ENCODE data around the gene LRBA. TPM values are rescaled to one million over a fixed set of nuclear protein-coding genes. Genes with fewer than 3 reads are reported as not detected.

Gene LRBA
- polyA plus RNA-seq, 1 experiment, result 23.4 TPM

- Histone ChIP-seq H3K9me3 (ENCODE audit: control insufficient read depth, insufficient read depth, low read length) (no peaks in the 10 kb centered on the region), H3K27me3 (ENCODE audit: control insufficient read depth, insufficient read depth, low read length) (no peaks in the 10 kb centered on the region), H3K4me3 (ENCODE audit: low read depth, low read length) (no peak overlapping the region), H3K27ac (ENCODE audit: low read depth, low read length) (no peak overlapping the region)
- POLR2A ChIA-PET, result no interaction called here
- CTCF ChIA-PET, result no interaction called here
- TF ChIP-seq CTCF (IDR thresholded peaks at IDR 0.05; ENCODE audit: low read depth, low read length), result no peak
- DNase-seq (ENCODE audit: low read depth, low spot score), result no peak
Observed at GRCh38 chr4:150534818-150535217, 480.3 kb downstream of the LRBA start.

DNA sequence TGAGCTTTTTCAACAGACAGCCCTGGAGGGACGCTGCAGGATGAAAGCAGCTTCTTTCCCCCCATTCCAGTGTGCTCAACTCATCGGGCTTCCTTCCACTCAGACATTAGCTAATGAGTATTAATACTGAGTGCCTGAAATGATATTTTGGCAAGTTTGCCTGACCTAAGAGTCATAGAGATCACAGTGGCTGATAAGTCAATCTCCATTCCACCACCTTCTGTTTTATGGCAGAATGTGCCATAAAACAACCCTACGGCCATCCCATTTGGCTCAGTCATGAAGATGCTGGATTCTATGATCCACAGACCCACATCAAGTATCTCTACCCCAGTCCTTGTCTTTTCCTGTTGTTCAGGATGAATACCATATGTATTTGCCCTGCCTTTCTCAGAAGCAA, 481.4 kb downstream of the LRBA start:
- H3K27ac ChIP-seq (ENCODE audit: low read depth, low read length), result no peak overlapping the region
- POLR2A ChIA-PET, result no interaction called here
- DNase-seq (ENCODE audit: low read depth, low spot score), result no peak
- CTCF ChIA-PET, result no interaction called here
- TF ChIP-seq CTCF (IDR thresholded peaks at IDR 0.05; ENCODE audit: low read depth, low read length), result no peak
- H3K4me3 ChIP-seq (ENCODE audit: low read depth, low read length), result no peak overlapping the region
- no peaks in the 10 kb centered on the region for H3K27me3 ChIP-seq (ENCODE audit: control insufficient read depth, insufficient read depth, low read length)
- no peaks in the 10 kb centered on the region for H3K9me3 ChIP-seq (ENCODE audit: control insufficient read depth, insufficient read depth, low read length)

DNA sequence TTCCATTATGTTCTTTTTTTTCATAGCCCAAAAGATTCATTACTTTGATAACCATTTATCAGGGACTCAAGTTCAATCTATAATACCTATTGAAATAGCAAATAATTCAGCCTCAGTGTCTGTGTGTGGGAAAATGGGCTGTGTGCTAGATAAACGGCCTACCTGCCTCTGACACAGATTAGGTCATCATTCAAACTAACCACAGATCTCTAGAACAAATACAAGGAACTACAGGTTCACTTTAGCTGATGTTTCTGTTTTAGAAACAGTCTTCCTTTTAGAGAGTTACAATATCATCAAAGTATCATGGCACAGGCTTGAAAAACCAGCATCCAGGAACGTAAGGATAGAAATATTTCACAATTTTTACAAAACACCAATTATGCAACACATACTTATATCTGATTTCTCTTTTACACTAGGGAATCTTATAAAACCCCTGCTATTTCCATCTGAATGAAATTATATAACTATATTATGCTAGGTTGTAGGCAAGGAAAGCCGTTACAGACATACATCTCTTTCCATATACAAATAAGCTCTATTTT, 489.7 kb downstream of the LRBA start:
- TF ChIP-seq CTCF (IDR thresholded peaks at IDR 0.05; ENCODE audit: low read depth, low read length), result no peak
- ChIA-PET CTCF (no interaction called here), POLR2A (no interaction called here)
- DNase-seq (ENCODE audit: low read depth, low spot score), result no peak
- Histone ChIP-seq H3K4me3 (ENCODE audit: low read depth, low read length) (no peak overlapping the region), H3K27me3 (ENCODE audit: control insufficient read depth, insufficient read depth, low read length) (no peaks in the 10 kb centered on the region), H3K9me3 (ENCODE audit: control insufficient read depth, insufficient read depth, low read length) (no peaks in the 10 kb centered on the region), H3K27ac (ENCODE audit: low read depth, low read length) (no peak overlapping the region)

- no peak for TF ChIP-seq CTCF (IDR thresholded peaks at IDR 0.05; ENCODE audit: low read depth, low read length)
- CTCF ChIA-PET, result no interaction called here
- Histone ChIP-seq H3K27ac (ENCODE audit: low read depth, low read length) (no peak overlapping the region), H3K27me3 (ENCODE audit: control insufficient read depth, insufficient read depth, low read length) (no peaks in the 10 kb centered on the region), H3K4me3 (ENCODE audit: low read depth, low read length) (no peak overlapping the region), H3K9me3 (ENCODE audit: control insufficient read depth, insufficient read depth, low read length) (no peaks in the 10 kb centered on the region)
- DNase-seq (ENCODE audit: low read depth, low spot score), result no peak
- POLR2A ChIA-PET, result no interaction called here
Observed at GRCh38 chr4:150518559-150518958, 496.5 kb downstream of the LRBA start.

GRCh38 chr4:150515135-150515534, 499.9 kb downstream of the LRBA start:
- ChIA-PET POLR2A (no interaction called here), CTCF (no interaction called here)
- H3K4me3 ChIP-seq (ENCODE audit: low read depth, low read length), result no peak overlapping the region
- no peaks in the 10 kb centered on the region for H3K27me3 ChIP-seq (ENCODE audit: control insufficient read depth, insufficient read depth, low read length)
- TF ChIP-seq CTCF (IDR thresholded peaks at IDR 0.05; ENCODE audit: low read depth, low read length), result no peak
- H3K9me3 ChIP-seq (ENCODE audit: control insufficient read depth, insufficient read depth, low read length), result no peaks in the 10 kb centered on the region
- no peak for DNase-seq (ENCODE audit: low read depth, low spot score)
- no peak overlapping the region for H3K27ac ChIP-seq (ENCODE audit: low read depth, low read length)

All from AG04450 (cell line).